Measurements from ENCODE around the gene DPH6. TPM values are rescaled to one million over a fixed set of nuclear protein-coding genes. Genes with fewer than 3 reads are reported as not detected.

The DPH6 gene
- total and polyA plus RNA-seq, 7 donors, result 3.6 to 13.2 (median 9.6) TPM

DNA sequence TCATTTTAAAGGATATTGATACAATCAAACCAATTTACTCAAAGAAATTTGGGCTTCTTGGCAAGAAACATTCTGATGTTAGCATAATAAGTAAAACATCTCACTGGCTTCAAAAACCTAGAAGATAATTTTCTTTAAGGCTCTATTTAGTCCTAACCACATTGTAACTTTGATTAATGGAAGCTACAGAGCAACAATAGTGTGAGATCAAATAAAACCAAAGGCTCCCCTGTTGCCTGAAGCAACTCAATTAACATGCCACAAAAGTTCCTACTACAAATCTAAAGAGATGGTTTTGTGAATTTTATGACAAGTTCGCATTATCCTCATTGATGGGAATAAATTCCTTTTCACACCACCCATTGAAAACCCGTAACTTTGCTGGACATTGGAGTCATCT lies 5.9 kb downstream of the DPH6 start:
- peaks cover 0 to 15% (median 6%) of the 10 kb centered on the region in 4 donors for H3K4me1 ChIP-seq
- intact Hi-C loops (cut with DNase I), result loop anchor here (10.0 kb wide), 4 partner anchors 235 to 1595 kb away; partner anchors contain the start of genes LPCAT4 and SLC12A6
- peaks cover 0 to 3% (median 0%) of the 10 kb centered on the region in 4 donors for H3K36me3 ChIP-seq
- no peak for DNase-seq
- H3K4me3 ChIP-seq, result no peak overlapping the region
- peak overlapping the region in 1 of 4 donors; percentile 55 for H3K27ac ChIP-seq
- H3K27me3 ChIP-seq, result no peaks in the 10 kb centered on the region
- TF ChIP-seq EP300 (IDR thresholded peaks at IDR 0.05) (no peak), POLR2A (IDR thresholded peaks at IDR 0.05) (no peak), POLR2AphosphoS5 (IDR thresholded peaks at IDR 0.05) (no peak)
- TF ChIP-seq, protein P1, sequence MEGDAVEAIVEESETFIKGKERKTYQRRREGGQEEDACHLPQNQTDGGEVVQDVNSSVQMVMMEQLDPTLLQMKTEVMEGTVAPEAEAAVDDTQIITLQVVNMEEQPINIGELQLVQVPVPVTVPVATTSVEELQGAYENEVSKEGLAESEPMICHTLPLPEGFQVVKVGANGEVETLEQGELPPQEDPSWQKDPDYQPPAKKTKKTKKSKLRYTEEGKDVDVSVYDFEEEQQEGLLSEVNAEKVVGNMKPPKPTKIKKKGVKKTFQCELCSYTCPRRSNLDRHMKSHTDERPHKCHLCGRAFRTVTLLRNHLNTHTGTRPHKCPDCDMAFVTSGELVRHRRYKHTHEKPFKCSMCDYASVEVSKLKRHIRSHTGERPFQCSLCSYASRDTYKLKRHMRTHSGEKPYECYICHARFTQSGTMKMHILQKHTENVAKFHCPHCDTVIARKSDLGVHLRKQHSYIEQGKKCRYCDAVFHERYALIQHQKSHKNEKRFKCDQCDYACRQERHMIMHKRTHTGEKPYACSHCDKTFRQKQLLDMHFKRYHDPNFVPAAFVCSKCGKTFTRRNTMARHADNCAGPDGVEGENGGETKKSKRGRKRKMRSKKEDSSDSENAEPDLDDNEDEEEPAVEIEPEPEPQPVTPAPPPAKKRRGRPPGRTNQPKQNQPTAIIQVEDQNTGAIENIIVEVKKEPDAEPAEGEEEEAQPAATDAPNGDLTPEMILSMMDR (IDR thresholded peaks at IDR 0.05), result no peak
- H3K9me3 ChIP-seq, result no peaks in the 10 kb centered on the region
- WGBS, 2 donors, result 96 to 97% methylated on average over 2 of the region's 2 CpGs

DNA sequence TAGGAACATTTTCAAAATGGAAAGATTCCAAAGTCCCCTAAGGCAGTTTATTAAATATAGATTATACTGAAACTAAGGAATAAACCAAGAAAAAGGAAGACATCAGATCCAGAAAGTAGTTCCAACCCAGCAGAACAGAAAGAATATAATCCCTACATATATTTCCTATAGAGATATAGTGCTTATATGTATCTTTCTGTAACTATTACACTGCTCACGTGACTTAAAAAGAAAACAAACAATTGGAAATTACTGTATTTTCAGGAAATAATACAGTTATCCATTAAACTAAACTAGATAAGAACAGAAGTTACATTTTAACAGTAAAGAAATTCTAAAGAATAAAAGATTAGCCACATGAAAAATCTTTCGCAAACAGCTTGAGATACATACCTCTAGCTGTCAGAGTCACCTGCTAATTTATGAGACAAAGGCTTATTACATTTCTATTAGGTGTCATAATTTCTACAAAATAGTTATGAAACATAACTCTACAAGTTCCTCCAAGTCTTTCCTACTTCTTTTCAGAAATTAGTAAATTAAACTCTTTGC lies 10.5 kb downstream of the DPH6 start:
- Histone ChIP-seq H3K9me3 (no peaks in the 10 kb centered on the region), H3K27ac (no peak overlapping the region), H3K4me3 (no peak overlapping the region), H3K27me3 (no peaks in the 10 kb centered on the region), H3K4me1 (peaks cover 0 to 3% (median 0%) of the 10 kb centered on the region in 4 donors), H3K36me3 (peaks cover 0 to 3% (median 0%) of the 10 kb centered on the region in 4 donors)
- DNase-seq, result no peak
- WGBS, 2 donors, result 12 to 44% methylated on average over 2 of the region's 2 CpGs
- TF ChIP-seq POLR2A (IDR thresholded peaks at IDR 0.05) (no peak), EP300 (IDR thresholded peaks at IDR 0.05) (no peak), POLR2AphosphoS5 (IDR thresholded peaks at IDR 0.05) (no peak)
- TF ChIP-seq, protein P1 (IDR thresholded peaks at IDR 0.05), result no peak
- intact Hi-C loops (cut with DNase I), result no loop called here

DNA sequence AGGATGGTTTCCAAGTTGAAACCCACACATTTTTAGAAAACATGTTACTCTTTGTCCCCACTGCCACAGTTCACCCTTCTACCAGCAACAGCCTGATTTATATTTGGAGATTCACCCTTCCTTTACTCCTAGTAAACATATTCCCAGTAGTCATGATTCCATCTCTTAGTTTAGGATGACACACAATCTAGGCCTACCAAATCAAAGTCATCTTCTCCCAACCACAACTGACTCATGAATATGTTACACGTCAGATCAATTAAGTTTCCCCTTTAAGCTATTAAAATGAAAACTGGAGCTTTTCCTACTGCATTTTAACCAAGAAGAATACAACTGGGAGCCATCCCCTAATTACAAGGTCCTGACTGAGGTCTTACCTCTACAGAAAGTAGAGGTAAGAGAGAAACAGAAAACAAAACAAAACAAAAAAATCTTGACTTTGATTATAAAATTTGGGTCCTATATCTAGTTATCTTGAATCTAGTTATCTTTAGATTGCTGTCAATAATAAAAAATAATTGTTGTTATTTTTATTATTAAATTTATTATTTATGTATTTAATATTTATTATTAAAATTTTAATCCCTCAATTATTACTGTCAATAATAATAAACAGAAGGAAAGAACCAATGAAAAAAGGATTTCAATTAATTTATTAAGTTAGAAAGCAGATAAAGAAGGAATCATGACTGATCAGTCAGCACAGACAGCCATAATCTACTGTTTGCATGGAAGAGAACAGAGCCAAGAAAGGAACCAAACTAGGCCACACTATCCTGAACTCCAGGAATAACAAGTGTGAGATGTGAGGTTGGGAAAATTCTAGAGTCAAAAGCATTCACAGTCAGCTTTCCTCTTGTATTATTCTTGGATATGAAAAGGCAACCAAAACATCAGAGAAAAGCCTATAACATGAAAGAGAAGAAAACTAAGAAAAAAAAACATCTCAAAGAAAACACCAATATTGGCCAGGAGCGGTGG lies 12.5 kb downstream of the DPH6 start:
- Histone ChIP-seq H3K36me3 (peaks cover 0 to 7% (median 0%) of the 10 kb centered on the region in 4 donors), H3K27ac (no peak overlapping the region), H3K4me3 (no peak overlapping the region), H3K9me3 (no peaks in the 10 kb centered on the region), H3K4me1 (peaks cover 0 to 3% (median 0%) of the 10 kb centered on the region in 4 donors), H3K27me3 (no peaks in the 10 kb centered on the region)
- intact Hi-C loops (cut with DNase I), result no loop called here
- no peak for DNase-seq
- WGBS, 2 donors, result 98 to 99% methylated on average over 2 of the region's 2 CpGs
- TF ChIP-seq POLR2A (IDR thresholded peaks at IDR 0.05), result no peak
- no peak for TF ChIP-seq EP300 (IDR thresholded peaks at IDR 0.05)
- TF ChIP-seq, protein P1 (IDR thresholded peaks at IDR 0.05), result no peak

DNA sequence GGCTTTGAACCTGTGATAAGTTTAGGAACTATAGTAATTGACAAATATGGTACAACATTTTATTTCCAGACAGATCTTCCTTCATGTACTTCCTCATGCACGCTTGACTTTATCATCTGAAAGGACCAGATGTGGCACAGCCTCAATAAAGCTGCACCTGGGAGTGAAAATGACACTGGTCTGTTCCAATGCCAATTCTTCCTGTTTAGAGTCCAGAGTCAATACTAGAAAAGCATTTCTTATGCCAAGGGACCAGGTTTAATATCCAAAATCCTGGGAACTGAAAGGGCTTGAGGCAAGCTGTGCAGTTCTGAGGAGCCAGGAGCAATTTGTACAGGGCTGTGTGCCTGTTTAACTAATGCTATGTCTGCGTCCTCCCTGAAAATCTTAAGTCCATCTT lies 15.3 kb downstream of the DPH6 start:
- WGBS, 2 donors, result 53 to 85% methylated on average over 2 of the region's 2 CpGs
- Histone ChIP-seq H3K36me3 (peaks cover 0 to 4% (median 0%) of the 10 kb centered on the region in 4 donors), H3K9me3 (no peaks in the 10 kb centered on the region), H3K4me3 (no peak overlapping the region), H3K27me3 (no peaks in the 10 kb centered on the region), H3K27ac (no peak overlapping the region), H3K4me1 (peaks cover 0 to 3% (median 0%) of the 10 kb centered on the region in 4 donors)
- intact Hi-C loops (cut with DNase I), result no loop called here
- no peak for TF ChIP-seq POLR2A (IDR thresholded peaks at IDR 0.05)
- TF ChIP-seq, protein P1 (IDR thresholded peaks at IDR 0.05), result no peak
- DNase-seq, result no peak
